ENCODE measurements around the gene ATOH8.

Gene ATOH8

DNA sequence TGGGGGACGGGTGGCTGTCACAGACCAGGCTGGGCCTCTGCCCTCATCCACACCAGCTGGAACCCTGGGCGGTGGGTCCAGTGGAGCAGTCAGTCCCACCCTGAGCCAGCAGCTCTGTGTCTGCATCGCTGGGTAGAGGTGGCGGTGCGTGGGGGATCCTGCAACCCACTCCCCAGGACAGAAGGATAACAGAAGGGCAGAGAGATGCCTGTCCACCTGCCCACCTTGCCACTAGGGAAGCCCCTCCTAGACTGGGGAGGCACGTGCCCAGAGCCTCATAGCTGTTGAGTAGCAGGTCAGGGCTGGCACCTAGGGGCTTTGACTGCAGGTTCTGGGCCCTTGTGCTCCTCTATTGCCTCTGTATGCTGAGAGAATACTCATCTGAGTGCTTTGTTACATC lies 2.4 kb downstream of the ATOH8 start:
- no peaks in the 10 kb centered on the region for H3K36me3 Mint-ChIP-seq (ENCODE audit: low read depth)
- DNase-seq = no peak
- no peak overlapping the region for H3K27ac Mint-ChIP-seq
- peaks cover 38% of the 10 kb centered on the region for H3K27me3 Mint-ChIP-seq (ENCODE audit: low read depth, poor library complexity)
- peaks cover 42% of the 10 kb centered on the region for H3K4me1 Mint-ChIP-seq
- TF ChIP-seq, protein P1, sequence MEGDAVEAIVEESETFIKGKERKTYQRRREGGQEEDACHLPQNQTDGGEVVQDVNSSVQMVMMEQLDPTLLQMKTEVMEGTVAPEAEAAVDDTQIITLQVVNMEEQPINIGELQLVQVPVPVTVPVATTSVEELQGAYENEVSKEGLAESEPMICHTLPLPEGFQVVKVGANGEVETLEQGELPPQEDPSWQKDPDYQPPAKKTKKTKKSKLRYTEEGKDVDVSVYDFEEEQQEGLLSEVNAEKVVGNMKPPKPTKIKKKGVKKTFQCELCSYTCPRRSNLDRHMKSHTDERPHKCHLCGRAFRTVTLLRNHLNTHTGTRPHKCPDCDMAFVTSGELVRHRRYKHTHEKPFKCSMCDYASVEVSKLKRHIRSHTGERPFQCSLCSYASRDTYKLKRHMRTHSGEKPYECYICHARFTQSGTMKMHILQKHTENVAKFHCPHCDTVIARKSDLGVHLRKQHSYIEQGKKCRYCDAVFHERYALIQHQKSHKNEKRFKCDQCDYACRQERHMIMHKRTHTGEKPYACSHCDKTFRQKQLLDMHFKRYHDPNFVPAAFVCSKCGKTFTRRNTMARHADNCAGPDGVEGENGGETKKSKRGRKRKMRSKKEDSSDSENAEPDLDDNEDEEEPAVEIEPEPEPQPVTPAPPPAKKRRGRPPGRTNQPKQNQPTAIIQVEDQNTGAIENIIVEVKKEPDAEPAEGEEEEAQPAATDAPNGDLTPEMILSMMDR (IDR thresholded peaks at IDR 0.05) = no peak
- H3K4me3 Mint-ChIP-seq = peak overlapping the region; percentile 90
- no peaks in the 10 kb centered on the region for H3K9me3 Mint-ChIP-seq

DNA sequence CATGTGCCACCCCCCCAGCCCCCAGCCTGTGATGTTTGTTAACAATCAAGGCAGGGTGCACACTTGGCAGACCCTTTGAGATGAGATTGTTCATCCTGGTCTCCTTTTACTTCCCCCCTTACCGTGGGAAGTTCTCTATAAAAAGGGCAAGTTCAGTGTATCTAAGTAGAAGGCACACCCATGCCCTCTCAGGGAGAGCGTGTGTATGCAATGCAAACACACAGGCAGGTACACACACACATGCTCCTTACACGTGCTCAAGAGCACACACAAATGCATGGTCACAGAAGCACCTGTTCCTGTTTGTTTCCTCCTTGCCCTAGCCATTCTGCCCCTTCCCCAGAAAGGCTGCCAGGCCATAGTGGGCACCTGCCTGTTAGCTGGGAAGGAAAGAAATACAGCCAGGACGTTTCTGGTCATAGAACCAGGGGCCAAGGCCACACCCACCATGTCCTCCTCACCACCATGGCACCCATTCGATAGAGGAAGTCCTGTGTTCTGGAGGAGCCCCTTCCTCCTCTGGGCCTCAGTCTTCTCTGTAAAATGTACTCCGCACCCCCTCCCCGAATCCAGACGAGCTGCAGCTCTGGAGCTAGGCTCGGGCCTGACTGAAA lies 3.1 kb downstream of the ATOH8 start:
- H3K4me3 Mint-ChIP-seq = peak overlapping the region; percentile 65
- peaks cover 31% of the 10 kb centered on the region for H3K27me3 Mint-ChIP-seq (ENCODE audit: low read depth, poor library complexity)
- H3K27ac Mint-ChIP-seq = no peak overlapping the region
- TF ChIP-seq, protein P1 (IDR thresholded peaks at IDR 0.05) = no peak
- no peak for DNase-seq
- H3K4me1 Mint-ChIP-seq = peaks cover 43% of the 10 kb centered on the region
- no peaks in the 10 kb centered on the region for H3K9me3 Mint-ChIP-seq
- H3K36me3 Mint-ChIP-seq (ENCODE audit: low read depth) = no peaks in the 10 kb centered on the region

DNA sequence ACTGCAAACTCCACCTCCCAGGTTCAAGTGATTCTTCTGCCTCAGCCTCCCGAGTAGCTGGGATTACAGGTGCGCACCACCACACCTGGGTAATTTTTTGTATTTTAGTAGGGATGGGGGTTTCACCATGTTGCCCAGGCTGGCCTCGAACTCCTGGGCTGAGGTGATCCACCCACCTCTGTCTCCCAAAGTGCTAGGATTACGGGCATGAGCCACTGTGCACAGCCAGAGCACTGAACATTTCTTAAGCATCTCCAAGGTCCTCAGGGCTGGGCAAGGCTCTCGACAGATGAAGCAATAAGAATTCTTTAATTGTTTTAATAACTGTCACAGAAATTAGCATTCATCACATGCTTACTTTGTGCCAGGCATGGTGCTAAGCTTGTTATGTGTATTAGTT lies 4.1 kb downstream of the ATOH8 start:
- peaks cover 53% of the 10 kb centered on the region for H3K4me1 Mint-ChIP-seq
- H3K27me3 Mint-ChIP-seq (ENCODE audit: low read depth, poor library complexity) = peaks cover 21% of the 10 kb centered on the region
- TF ChIP-seq, protein P1 (IDR thresholded peaks at IDR 0.05) = no peak
- H3K27ac Mint-ChIP-seq = no peak overlapping the region
- H3K4me3 Mint-ChIP-seq = no peak overlapping the region
- H3K9me3 Mint-ChIP-seq = no peaks in the 10 kb centered on the region
- H3K36me3 Mint-ChIP-seq (ENCODE audit: low read depth) = no peaks in the 10 kb centered on the region
- DNase-seq = no peak

DNA sequence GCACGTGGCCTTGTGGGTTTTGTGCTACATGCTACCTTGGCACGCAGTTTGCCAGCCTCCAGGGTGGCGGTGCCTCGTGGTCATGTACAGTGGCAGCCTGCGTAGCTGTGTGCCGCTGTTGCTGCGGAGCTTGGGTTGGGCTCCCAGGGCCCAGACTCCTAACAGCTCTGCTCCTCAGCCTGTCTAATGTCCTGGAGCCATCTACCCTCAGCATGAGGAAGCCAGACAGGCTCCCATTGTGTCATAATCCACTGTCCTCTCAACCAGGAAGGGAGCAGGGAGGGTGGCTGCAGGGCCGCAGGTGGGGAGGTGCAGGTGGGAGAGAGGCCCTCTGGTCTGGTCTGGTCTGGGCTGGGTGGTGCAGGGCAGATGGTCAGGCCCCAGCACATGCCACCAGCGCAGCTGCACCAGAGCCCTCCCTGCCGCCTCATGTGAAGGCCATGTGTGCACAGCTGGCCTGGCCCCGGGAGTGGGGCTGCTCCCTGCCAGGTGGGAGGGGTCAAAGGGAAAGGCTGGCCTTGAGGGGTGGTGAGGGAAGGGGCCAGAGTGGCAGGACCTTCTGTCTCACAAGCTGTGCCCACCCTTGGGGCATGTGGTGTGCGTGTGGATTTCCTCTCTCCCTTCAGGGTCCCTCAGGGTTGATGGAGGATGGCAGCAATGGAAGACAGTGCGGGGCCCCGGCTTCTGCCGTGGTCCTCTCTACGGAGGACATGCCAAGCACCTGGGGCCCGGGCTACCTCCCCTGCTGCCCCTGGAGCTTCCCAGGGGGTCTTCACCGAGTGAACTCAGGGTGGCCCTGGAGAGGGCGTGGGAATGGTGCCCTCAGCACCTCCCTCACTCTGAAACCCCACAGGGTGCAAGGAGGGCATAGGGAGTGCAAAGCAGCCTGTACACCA lies 4.8 kb downstream of the ATOH8 start:
- H3K27me3 Mint-ChIP-seq (ENCODE audit: low read depth, poor library complexity) = peaks cover 15% of the 10 kb centered on the region
- TF ChIP-seq, protein P1 (IDR thresholded peaks at IDR 0.05) = no peak
- peaks cover 60% of the 10 kb centered on the region for H3K4me1 Mint-ChIP-seq

DNA sequence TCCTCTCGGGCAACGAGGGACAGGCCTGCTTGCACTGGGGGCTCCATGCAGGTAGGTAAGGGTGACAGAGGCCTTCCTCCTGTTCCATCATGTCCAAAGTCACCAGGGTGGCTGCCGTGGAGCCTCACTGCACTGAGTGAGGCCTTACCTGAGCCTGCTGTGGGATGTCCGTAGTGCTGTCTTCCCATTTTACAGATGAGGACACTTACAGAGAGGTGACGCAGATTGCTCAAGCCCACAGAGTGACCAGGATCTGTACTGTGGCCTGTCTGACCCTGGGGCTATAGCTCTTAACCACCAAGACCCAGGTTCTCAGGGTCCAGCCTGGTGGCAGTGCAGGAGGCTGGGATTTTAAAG lies 5.4 kb downstream of the ATOH8 start:
- Mint-ChIP-seq H3K27me3 (ENCODE audit: low read depth, poor library complexity) (peaks cover 13% of the 10 kb centered on the region), H3K4me3 (no peak overlapping the region), H3K36me3 (ENCODE audit: low read depth) (no peaks in the 10 kb centered on the region), H3K9me3 (no peaks in the 10 kb centered on the region), H3K4me1 (peaks cover 66% of the 10 kb centered on the region), H3K27ac (no peak overlapping the region)
- DNase-seq = no peak
- TF ChIP-seq, protein P1 (IDR thresholded peaks at IDR 0.05) = no peak

More for the DNA sequence above, 4.8 kb downstream of the ATOH8 start:
- no peaks in the 10 kb centered on the region for H3K9me3 Mint-ChIP-seq
- H3K36me3 Mint-ChIP-seq (ENCODE audit: low read depth) = no peaks in the 10 kb centered on the region
- H3K4me3 Mint-ChIP-seq = no peak overlapping the region
- no peak overlapping the region for H3K27ac Mint-ChIP-seq
- no peak for DNase-seq

All from nephron progenitor cell (in vitro differentiated cells).